ENCODE data around the gene NAALADL2.

DNA sequence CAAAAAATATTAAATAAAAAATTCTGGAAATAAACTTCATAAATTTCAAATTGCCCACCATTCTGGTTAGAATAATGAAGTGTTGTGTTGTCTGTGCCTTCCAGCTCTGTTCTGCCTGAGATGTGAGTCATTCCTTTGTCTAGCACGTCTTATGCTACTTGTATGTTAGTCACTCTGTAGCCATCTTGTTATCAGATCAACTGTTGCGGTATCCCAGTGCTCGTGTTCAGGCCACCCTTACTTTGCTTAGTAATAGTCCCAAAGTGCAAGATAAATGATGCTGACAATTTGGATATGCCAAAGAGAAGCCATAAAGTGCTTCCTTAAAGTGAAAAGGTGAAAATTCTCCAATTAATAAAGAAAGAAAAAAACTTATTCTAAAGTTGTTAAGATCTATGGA is 527.5 kb downstream of the NAALADL2 start:
- TF ChIP-seq, protein P1, sequence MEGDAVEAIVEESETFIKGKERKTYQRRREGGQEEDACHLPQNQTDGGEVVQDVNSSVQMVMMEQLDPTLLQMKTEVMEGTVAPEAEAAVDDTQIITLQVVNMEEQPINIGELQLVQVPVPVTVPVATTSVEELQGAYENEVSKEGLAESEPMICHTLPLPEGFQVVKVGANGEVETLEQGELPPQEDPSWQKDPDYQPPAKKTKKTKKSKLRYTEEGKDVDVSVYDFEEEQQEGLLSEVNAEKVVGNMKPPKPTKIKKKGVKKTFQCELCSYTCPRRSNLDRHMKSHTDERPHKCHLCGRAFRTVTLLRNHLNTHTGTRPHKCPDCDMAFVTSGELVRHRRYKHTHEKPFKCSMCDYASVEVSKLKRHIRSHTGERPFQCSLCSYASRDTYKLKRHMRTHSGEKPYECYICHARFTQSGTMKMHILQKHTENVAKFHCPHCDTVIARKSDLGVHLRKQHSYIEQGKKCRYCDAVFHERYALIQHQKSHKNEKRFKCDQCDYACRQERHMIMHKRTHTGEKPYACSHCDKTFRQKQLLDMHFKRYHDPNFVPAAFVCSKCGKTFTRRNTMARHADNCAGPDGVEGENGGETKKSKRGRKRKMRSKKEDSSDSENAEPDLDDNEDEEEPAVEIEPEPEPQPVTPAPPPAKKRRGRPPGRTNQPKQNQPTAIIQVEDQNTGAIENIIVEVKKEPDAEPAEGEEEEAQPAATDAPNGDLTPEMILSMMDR (IDR thresholded peaks at IDR 0.05; ENCODE audit: low read length): no peak
- TF ChIP-seq EZH2 (IDR thresholded peaks at IDR 0.05; ENCODE audit: borderline replicate concordance, low read length): no peak

Data from OCI-LY1 (cell line).